ENCODE results near the gene CD101.

DNA sequence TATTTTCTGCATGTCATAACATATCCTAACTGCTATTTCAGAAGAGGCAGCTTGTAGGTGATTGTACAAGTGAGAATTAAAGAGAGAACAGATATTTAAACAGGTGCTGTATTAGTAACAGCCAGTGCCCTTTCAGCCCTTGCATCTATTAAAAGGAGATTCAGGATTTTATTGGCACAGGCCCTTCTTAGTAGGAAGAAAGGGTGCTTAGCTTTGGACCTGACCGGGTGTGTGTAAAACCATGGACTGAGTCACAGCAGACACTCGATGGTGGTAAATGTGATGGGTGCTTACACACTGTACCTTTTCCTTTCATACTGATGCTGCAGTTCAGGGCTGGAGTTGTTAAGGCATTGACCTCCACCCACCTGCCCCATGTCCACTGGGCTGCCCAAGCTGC lies 12.7 kb upstream of the CD101 start:
- TF ChIP-seq, protein P1, sequence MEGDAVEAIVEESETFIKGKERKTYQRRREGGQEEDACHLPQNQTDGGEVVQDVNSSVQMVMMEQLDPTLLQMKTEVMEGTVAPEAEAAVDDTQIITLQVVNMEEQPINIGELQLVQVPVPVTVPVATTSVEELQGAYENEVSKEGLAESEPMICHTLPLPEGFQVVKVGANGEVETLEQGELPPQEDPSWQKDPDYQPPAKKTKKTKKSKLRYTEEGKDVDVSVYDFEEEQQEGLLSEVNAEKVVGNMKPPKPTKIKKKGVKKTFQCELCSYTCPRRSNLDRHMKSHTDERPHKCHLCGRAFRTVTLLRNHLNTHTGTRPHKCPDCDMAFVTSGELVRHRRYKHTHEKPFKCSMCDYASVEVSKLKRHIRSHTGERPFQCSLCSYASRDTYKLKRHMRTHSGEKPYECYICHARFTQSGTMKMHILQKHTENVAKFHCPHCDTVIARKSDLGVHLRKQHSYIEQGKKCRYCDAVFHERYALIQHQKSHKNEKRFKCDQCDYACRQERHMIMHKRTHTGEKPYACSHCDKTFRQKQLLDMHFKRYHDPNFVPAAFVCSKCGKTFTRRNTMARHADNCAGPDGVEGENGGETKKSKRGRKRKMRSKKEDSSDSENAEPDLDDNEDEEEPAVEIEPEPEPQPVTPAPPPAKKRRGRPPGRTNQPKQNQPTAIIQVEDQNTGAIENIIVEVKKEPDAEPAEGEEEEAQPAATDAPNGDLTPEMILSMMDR (IDR thresholded peaks at IDR 0.05) = no peak
- no peak for TF ChIP-seq POLR2A (IDR thresholded peaks at IDR 0.05)

Measured in body of pancreas (tissue), 4 donors.